Hepatocyte (in vitro differentiated cells): Measurements from ENCODE around the gene ZNF385C.

Experiments used
- EZH2 ChIP-seq: fragments of 200-600 bp; sonication (generic); IDR thresholded peaks from 2 replicates; pipeline ENCODE4 v1.6.1; 2016; ENCODE audit warnings: antibody characterized with exemption, mild to moderate bottlenecking, borderline replicate concordance
- TF ChIP-seq, protein P1 (sequence below): fragments of 200-600 bp; sonication (generic); IDR thresholded peaks from 2 replicates; pipeline ENCODE4 v1.5.1; 2016; ENCODE audit warnings: antibody characterized with exemption, mild to moderate bottlenecking; ENCODE audit not compliant: poor library complexity

- no peak for TF ChIP-seq EZH2
- TF ChIP-seq, protein P1, sequence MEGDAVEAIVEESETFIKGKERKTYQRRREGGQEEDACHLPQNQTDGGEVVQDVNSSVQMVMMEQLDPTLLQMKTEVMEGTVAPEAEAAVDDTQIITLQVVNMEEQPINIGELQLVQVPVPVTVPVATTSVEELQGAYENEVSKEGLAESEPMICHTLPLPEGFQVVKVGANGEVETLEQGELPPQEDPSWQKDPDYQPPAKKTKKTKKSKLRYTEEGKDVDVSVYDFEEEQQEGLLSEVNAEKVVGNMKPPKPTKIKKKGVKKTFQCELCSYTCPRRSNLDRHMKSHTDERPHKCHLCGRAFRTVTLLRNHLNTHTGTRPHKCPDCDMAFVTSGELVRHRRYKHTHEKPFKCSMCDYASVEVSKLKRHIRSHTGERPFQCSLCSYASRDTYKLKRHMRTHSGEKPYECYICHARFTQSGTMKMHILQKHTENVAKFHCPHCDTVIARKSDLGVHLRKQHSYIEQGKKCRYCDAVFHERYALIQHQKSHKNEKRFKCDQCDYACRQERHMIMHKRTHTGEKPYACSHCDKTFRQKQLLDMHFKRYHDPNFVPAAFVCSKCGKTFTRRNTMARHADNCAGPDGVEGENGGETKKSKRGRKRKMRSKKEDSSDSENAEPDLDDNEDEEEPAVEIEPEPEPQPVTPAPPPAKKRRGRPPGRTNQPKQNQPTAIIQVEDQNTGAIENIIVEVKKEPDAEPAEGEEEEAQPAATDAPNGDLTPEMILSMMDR, result no peak
Measured at GRCh38 chr17:42135151-42135550, 36.9 kb upstream of the ZNF385C start.
